ENCODE measurements around the gene IRX1.

GRCh38 chr5:3650868-3651267 lies 55.2 kb downstream of the IRX1 start:
- TF ChIP-seq NFE2L2 (conservative IDR thresholded peaks at IDR 0.05; ENCODE audit: low read length) (no peak), POLR2A (IDR thresholded peaks at IDR 0.05; ENCODE audit: low read length) (no peak), CTCF (IDR thresholded peaks at IDR 0.05) (no peak), HDAC2 (IDR thresholded peaks at IDR 0.05) (no peak), NPAS2 (CRISPR knock-in tag; IDR thresholded peaks at IDR 0.05; ENCODE audit: borderline replicate concordance) (no peak), MAX (IDR thresholded peaks at IDR 0.05) (no peak), REST (IDR thresholded peaks at IDR 0.05) (no peak), NR3C1 (IDR thresholded peaks at IDR 0.05) (no peak), RFX5 (IDR thresholded peaks at IDR 0.05) (no peak), JUN (IDR thresholded peaks at IDR 0.05) (no peak), TFCP2L1 (CRISPR knock-in tag; IDR thresholded peaks at IDR 0.05) (no peak), PBX3 (IDR thresholded peaks at IDR 0.05) (no peak), USF2 (IDR thresholded peaks at IDR 0.05) (no peak)
